Glomerular endothelial cell (primary cell): ENCODE results near the gene ATXN7L2. TPM values are rescaled to one million over a fixed set of nuclear protein-coding genes. Genes with fewer than 3 reads are reported as not detected.

Experiments
- DNase-seq: peaks from one replicate; pipeline ENCODE4 v3.0.0-alpha.2; 2011; ENCODE audit warnings: low read depth, low spot score; ENCODE audit errors: extremely low read depth
- total RNA-seq: library from RNA; depleted of rRNA; stranded (reverse); fragments of >200 nt; gene quantifications from 2 replicates; pipeline ENCODE4 v1.2.3, GENCODE V29; 2015

The ATXN7L2 gene
- total RNA-seq, 1 donor from 2014 or later = 4.3 TPM

DNA sequence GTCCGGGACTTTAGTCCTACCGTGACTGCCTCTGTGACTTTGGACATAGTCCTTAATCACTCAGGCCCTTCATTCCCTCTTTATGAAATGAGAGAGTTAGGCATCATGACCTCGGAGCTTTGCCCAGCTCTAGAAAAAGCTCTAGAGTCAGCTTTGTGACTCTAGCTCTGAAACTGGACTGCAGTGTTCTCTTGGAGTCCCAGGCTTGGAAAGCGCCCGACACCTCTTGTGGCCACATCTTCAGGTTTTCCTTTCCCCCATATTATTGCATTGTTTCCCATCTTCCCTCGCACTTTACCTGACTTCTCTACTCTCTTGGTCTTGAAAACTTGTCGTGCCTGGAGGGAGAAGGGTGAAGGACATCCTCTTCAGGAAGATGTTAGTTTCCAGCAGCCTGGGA, 38.3 kb downstream of the ATXN7L2 start:
- DNase-seq = no peak

DNA sequence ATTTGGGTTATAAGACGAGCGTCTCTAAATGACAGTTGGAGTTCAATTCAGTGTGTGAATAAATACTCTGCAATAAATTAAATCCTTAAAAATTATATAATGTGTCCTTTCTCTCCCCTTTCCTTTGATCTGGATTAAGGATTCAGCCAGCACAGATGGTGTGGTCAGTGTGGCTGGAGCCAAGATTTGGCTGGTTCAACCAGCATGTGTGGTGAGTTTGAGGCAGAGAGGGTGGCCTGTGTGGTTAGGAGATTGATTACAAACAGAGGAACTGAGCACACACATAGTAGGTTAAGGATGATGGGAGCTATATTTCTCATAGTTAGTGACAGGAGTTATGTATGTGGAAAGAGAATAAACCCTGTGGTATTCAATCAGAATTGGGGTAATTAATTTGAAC, 40.0 kb downstream of the ATXN7L2 start:
- no peak for DNase-seq

DNA sequence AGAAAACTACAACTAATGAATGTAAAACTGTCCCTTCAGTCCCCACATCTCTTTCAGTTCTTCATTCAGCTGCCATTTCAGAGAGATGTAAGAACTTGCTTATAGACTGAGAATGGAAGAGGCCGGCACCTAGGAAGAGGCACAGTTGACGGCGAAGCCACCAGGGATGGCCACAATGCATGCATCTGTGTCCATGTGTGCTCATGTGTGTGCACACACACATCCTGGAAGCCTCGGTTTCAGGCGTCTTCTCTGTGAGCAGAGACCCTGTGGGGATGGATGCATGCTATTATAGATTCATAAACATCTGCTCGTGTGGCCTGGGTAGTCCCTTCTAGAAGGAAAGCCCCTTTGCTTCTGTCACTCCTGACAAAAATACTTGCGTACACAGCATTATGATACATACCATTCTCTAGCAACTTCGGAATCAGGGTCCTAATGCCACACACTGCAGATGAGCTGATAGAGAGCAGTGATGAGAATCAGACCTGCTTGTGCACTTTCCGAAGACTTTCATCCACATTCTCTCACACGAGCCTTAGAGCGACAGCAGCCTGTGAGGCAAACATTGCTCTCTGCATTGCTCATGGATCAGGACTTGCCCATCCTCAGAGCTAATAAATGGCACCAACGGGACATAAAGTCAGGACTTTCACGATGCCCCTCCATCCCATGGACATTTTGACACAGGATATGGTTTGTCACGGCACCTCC, 43.5 kb downstream of the ATXN7L2 start:
- DNase-seq = no peak

DNA sequence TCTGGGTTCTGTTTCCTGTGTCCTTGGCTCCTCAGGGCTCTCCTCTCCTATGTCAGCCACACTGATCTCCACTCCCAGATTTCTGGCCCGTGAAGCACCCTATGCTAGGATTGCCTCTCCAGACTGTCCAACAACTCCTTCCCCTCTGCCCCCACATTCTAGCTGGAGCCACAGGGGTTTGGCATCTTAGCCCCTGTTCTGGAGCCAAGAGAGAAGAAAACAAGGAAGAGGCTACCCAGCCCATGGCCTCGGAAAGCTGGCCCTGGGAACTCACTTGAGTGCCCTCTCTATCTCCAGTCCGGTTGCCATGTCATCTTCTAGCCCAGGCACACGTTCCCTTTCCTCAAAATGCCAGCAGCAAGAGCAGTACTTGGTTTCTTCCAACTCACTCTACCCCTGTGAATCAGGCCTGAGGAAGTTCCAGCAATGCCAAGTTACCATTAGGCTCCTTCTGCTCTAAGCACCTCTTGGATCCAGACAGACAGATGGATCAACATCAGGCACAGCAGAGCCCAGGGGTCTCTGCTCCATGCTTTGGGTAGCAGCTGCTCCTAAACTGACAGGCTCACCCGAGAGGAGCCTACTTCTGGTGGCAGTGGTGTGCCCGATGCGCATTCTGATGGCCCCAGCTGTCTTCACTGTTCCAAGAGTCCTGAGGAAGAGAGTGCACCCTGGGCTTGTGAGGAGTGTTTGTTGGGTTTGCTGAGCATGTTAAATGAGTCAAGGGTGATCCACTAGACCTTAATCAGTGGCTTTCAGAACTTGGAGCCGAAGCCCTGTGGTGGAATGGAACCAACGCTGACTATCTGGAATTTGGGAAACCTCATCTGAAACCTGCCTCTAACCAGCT, 44.4 kb downstream of the ATXN7L2 start:
- no peak for DNase-seq

DNA sequence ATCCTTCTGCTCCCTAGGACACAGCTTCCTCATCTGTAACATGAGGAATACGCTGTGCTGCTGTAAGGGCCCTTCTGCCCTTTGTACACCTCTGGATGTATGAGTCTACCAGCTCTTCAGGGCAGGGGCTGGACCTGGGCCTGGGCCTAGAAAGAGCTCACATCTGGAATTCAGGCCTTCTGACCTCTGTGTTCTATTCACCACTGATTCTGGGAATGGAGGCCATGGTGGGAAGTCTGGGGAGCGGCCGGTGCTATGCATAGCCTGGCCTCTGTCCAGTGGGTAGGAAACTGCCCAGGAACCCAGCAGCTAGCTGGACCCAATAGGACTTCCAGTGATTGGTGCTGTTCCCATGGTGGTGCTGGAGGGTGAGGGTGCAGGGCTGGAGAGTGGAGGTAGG, 45.0 kb downstream of the ATXN7L2 start:
- no peak for DNase-seq

DNA sequence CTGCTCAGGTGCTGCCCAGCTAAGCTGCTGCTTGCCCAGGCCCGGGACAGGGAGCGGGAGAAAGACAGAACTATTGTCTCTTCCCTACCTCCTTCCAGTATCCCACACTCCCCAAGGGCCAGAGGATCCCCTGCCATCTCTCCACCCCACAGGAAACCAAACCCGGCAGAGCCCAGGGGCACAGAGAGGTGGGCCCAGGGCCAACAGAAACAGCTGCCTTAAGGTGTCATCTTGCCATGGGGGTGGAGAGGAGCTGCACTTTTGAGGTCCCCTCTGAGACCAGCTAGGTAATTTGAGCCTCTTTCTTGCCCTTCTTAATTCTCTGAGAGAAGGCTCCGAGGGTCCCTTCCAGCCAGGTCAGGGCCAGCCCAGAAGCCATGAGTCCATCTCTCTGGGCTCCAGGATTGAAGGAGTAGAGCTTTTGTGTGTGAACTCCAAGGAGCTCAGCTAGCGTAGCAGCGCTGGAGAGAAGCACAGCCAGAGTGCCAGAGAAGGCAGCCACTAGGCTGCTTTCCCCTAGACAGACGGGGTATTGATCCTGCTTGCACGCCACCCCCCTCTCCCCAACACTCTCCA, 46.3 kb downstream of the ATXN7L2 start:
- no peak for DNase-seq

DNA sequence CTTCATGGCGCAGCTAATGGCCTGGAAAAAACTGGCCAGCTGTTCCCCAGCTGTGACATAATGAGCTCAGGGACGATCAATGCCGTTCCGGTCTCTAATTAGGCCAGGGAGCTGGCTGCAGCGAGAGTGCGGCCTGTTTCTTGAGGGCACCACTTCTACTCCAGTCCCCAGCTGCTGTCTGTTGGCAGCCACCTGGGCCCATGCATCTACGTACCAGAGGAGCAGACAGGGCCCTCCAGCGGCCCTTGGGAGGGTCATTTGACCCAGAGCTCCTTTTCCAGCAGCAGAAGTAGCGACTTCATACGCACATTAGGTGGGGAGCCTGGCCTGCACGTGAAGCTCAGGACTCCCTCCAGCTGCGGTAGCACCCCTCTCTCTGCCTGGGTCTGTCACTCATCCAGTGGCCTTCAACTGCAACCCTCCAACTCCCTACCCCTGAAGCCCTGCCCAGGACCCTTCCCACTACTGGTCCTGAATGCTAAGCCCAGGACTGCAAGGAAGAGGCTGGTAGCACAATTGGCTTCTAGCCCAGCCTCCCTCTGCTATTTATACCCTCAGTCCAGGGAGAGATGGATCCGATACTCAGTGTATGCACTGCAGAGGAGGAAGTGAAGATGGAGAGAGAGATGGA, 46.9 kb downstream of the ATXN7L2 start:
- DNase-seq = no peak

DNA sequence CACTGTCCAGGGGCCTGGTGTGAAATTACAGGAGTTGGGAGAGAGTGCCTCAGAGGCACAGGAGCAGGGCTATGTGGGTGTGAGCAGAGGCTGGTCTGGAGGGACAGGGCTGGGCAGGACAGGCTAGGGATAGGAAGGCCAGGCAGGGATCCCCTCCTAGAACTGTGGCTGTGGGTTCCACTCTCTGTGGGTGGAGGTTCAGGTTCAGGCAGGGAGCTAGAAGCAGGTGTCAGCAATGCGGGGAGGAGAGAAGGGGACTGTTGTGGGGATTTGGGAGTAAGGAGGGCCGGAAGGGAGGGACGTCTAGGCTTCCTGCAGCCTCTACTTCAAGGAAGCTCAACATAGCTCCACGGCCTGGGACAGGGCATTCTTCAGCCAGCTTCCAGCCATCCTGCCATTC, 47.7 kb downstream of the ATXN7L2 start:
- no peak for DNase-seq

DNA sequence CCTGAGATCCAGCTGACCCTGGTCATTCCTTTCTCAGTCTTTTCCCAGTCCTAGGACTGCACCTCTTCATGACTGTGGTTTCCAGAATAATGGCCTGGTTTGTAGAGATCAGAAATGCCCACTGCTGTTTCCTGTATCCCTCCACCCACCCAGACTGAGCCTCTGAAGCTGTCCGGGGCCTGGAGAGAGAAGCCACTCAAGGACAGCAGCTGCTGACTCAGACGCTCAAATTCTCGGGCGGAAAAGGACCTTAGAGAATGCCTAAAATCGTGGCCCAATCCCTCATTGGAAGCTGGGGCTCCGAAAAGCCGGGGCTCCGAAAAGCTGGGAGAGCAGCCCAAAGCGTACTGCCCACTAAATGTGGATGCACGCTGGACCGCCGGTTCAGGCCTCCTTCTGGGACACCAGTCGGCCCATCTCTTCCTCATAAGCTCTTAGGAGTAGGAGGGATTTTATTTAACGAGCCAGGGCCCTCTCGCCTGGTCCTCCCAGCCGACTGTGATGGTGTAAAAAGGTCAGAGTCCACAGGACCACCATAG, 48.2 kb downstream of the ATXN7L2 start:
- DNase-seq = no peak

DNA sequence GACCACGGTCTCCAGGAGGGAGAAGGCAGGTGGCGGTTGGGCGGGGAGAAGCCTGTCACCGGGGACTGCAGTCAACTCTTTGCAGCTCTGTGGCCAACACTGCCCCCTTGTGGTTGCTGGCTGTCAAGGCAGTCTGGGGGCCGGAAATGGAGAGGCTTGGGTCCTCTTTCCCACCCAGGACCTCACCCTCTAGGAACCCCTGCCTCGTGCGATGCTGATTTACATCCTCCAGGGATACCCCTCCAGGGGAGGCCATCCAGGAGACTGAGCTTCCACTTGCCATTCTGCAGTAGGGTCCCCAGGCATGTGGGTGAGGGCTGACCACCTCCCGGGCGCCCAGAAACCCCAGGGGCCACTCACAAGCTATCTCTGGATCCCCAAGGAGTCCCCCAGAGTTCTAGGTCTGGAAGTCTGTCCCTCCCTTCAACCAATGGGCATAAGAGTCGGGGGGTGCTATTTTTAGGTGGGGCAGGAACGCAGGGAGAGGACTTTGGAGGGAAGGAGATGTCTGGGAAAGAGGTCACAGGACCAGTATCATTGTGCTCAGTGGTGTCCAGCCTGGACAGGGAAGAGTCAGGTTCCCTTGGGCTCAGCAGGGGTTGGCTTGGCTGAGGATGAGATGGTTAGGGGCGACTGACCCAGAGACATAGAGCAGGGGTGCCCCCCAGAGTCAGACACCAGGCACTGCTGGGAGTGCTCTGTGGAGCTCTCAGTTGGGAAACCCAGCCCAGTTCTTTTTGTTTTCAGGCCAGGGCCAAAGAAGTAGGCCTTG, 48.8 kb downstream of the ATXN7L2 start:
- no peak for DNase-seq

DNA sequence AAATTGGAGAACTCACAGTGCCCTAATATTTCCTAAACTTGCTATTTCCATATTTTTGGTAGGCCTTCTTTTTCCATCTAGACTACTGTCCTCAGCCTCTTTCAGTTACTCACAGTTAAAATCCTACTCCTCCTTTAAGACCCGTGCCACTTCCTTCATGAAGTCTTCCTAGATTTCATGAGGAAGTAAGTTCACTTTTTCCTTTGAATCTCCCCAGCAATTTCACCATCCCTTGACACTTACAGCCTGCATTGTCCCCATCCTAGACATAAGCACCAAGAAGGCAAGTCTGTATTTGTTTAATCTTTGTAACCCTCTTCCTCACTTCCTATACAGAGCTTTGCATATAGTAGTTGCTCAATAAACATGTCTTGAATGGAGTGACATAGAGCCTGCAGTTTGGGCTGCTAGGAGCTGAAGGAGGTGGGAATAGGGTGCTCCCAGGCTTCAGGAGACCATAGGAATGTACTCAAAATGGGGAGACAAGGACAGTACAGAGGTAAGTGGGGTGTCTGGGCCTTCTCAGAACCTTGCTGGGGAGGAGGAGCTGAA, 50.7 kb downstream of the ATXN7L2 start:
- DNase-seq = no peak

DNA sequence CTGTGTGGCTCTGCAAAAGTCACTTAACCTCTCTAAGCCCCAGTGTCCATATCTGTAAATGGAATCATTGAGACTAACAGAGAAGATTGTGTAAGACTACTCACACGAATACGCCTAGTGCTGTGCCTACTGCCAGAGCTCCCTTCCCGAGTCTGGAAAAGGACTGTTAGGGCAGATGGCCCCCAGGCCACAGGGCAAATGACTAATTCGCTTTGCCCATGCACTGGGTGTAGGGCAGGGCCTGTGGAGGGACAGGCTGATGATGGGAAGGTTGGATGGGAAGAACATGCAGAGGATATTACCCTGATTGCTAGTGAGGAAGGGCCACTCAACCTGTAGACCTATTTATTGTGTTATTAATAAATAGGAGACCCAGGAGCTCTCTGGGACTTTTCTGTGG, 51.8 kb downstream of the ATXN7L2 start:
- DNase-seq = no peak

DNA sequence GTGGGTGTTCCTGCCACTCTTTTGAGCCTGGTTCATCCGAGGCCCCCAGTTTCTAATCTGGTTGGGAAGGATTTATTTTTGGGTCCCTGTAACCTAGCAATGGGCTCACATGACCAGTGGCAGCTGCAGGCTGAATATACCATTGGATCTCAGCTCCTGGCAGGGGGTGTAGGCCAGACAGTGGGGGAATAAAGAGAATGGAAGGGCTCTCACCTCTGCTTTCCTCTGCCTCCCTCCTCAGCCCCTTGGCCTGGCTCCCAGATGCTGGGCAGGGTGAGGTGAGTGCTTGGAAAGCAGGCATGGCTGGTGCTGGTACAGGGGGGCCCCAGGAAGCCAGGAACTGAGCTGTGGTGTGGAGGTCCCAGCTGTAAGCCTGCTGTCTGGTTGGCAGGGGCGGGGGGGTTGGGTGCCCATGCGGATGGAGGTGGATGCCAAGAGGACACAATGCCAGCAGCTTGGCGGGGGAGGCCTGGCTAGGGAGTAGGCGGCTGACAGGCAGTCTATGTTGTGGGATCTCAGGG, 52.3 kb downstream of the ATXN7L2 start:
- no peak for DNase-seq

DNA sequence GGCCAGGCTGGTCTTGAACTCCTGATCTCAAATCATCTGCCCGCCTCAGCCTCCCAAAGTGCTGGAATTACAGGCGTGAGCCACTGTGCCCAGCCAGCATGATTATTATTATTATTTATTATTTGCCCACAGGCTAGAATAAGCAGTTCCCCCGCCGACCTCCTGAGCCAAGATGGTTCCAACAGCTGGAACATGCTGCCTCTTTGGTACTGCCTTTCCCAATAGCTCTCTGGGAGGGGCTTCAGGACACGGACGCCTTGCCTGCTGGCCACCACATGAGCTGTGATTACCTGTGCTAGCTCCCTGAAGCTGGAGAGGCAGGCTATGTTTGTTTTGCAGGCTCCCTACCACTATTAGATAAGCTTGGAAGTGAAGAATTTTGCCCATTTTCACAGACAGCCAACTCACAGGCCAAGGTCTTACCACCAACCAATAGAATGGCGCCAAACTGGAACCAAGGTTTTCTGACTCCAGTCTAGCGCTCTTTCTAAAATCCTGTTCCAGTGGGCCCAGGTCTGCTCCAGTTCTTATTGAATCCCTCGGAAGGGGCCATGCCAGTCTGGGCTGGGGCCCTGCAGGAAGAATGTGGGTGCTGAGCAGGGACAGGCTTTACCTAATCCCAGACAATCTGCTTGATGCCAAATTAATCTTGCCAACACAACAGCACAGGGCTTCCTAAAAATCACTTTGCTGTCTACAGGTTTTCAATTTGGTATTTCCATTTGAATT, 53.9 kb downstream of the ATXN7L2 start:
- no peak for DNase-seq

DNA sequence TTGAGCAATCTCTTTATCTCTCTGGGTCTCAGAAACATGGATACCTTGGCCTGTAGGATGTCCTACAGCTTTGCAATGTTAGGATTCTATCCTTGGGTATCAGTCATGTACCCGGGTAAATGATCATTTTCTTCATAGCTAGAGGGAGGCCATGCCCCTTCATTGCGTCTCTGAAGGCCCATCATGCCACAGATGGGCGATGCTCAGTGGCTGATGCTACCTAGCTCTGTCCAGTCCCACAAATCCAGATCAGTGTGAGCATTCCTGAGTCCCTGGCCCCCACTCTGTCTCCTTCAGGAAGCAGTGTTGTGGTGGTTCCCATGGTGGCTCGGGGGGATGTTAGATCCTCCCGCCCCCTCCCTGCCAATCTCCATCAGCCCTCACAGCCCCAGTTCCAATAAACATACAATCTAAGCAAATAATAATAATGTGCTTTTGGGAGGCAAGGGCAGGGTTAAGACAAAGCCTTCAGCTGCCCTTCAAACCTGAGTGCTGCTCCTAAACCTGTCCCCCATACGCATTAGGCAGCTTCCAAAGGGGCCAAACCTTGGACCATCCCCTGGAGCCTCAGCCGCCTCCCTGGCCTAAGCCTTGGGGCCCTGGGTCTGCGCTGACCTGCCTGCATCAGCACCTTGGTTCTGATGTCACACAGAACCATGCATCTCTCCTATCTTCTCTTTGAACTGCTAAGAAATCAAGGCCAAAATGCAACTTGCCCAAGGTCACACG, 55.3 kb downstream of the ATXN7L2 start:
- no peak for DNase-seq

DNA sequence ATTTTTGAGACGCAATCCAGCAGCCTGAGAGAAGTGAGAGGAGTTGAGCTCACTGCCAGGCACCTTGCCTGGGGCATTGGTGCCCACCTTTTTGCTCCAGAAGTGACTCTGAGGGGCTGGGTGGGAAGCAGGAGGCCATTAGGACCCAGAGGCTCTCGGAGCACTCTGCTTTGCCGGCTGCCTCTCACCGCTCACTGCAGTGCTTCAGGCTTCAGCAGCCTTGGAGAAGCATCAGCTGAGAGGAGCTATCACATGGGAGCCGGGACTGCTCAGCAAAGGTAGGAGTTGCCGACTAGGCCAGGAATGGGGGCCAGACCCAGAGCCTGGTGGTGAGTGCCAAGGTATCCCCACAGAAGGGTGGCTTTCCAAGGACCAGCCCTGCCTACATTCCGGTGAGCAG, 56.0 kb downstream of the ATXN7L2 start, which contains the start of gene GPR61:
Gene GPR61, plus strand, starts transcription at position 197 of the 400 bp plus-strand sequence. CDS start 3,151 bp downstream, outside the sequence.
- no peak for DNase-seq

DNA sequence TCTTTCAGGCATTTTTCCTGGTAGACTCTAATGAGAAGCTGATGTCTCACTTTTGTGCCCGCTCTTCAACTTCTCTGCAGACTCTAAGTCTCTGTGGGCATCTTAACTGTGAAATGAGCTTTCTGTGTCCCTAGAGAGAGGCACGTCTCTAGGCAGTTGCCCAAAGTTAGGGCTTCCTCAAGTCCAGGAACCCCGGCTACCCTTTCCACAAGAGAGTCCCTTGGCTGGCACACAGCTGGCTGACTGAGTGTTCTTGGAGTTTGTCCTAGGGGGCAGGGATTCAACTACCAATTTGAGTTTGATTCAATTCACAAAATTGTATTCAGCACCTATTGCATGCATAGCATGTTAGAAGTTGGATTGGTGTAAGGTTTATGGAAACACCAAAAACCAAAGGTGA, 57.4 kb downstream of the ATXN7L2 start:
- no peak for DNase-seq
